ENCODE measurements around the gene FZD4. TPM values are rescaled to one million over a fixed set of nuclear protein-coding genes. Genes with fewer than 3 reads are reported as not detected.

FZD4 gene
- total RNA-seq, 1 experiment from 2014 or later, result 7.7 TPM

- TF ChIP-seq E2F5 (CRISPR knock-in tag; IDR thresholded peaks at IDR 0.05) (no peak), NR1H2 (CRISPR knock-in tag; IDR thresholded peaks at IDR 0.05) (no peak), ZNF138 (CRISPR knock-in tag; conservative IDR thresholded peaks at IDR 0.05) (no peak), USF1 (CRISPR knock-in tag; IDR thresholded peaks at IDR 0.05) (no peak), MYBL2 (CRISPR knock-in tag; IDR thresholded peaks at IDR 0.05) (no peak), PRRX2 (CRISPR knock-in tag; IDR thresholded peaks at IDR 0.05) (no peak), MLX (CRISPR knock-in tag; IDR thresholded peaks at IDR 0.05) (no peak), ZNF232 (CRISPR knock-in tag; IDR thresholded peaks at IDR 0.05) (no peak), IRF2 (CRISPR knock-in tag; IDR thresholded peaks at IDR 0.05; ENCODE audit: borderline replicate concordance, low read depth) (no peak), ARID4B (CRISPR knock-in tag; IDR thresholded peaks at IDR 0.05; ENCODE audit: borderline replicate concordance) (no peak), MXD4 (CRISPR knock-in tag; IDR thresholded peaks at IDR 0.05; ENCODE audit: borderline replicate concordance) (no peak), CDX4 (CRISPR knock-in tag; IDR thresholded peaks at IDR 0.05; ENCODE audit: borderline replicate concordance) (no peak)
Observed at GRCh38 chr11:86950661-86950995, 4.6 kb downstream of the FZD4 start (continued).

GRCh38 chr11:86949995-86950660 lies 5.1 kb downstream of the FZD4 start:
- DNase-seq (ENCODE audit: low spot score) (no peak), ATAC-seq (no peak)
- Mint-ChIP-seq H3K4me3 (no peak overlapping the region), H3K36me3 (peaks cover 28% of the 10 kb centered on the region), H3K4me1 (peaks cover 34% of the 10 kb centered on the region), H3K9me3 (no peaks in the 10 kb centered on the region), H3K27me3 (ENCODE audit: low read depth) (peaks cover 19% of the 10 kb centered on the region), H3K27ac (no peak overlapping the region)
- POLR2A ChIA-PET, result no interaction called here
- CTCF ChIA-PET, result interaction anchor here (2.3 kb wide), 1 partner anchor 11 kb away, joined by 7 read pairs; no protein-coding TSS in a partner anchor
- no peak for TF ChIP-seq TP53 (CRISPR knock-in tag; IDR thresholded peaks at IDR 0.05)
- TF ChIP-seq FOXK1 (CRISPR knock-in tag; IDR thresholded peaks at IDR 0.05), result no peak
- TF ChIP-seq FOXP1 (CRISPR knock-in tag; IDR thresholded peaks at IDR 0.05; ENCODE audit: borderline replicate concordance), result no peak
- no peak for TF ChIP-seq ZBTB21 (CRISPR knock-in tag; IDR thresholded peaks at IDR 0.05; ENCODE audit: borderline replicate concordance)
- no peak for TF ChIP-seq FOXP4 (CRISPR knock-in tag; IDR thresholded peaks at IDR 0.05)
- TF ChIP-seq ARID4B (CRISPR knock-in tag; IDR thresholded peaks at IDR 0.05; ENCODE audit: borderline replicate concordance), result no peak
- TF ChIP-seq PRDM15 (CRISPR knock-in tag; IDR thresholded peaks at IDR 0.05), result no peak
